NCI-H774 (cell line): ENCODE measurements around the gene SLMAP.

Source experiments
- DNase-seq: peaks from one replicate; lab custom pipeline; 2025; lab: John Stamatoyannopoulos, UW

SLMAP gene

GRCh38 chr3:57890874-57891273, 134.8 kb downstream of the SLMAP start:
- no peak for DNase-seq

GRCh38 chr3:57892423-57892822, 136.3 kb downstream of the SLMAP start:
- no peak for DNase-seq

GRCh38 chr3:57893156-57893555, 137.0 kb downstream of the SLMAP start:
- no peak for DNase-seq

GRCh38 chr3:57893668-57894067, 137.6 kb downstream of the SLMAP start:
- DNase-seq: no peak

- no peak for DNase-seq
These were observed 139.9 kb downstream of the SLMAP start for GRCh38 chr3:57896031-57896430.

- DNase-seq: no peak
These were observed 140.6 kb downstream of the SLMAP start for GRCh38 chr3:57896691-57897090.

- DNase-seq: no peak
These were observed 144.7 kb downstream of the SLMAP start for GRCh38 chr3:57900786-57901185.

- DNase-seq: no peak
These were observed 147.2 kb downstream of the SLMAP start for GRCh38 chr3:57903124-57903890.

GRCh38 chr3:57910990-57911389, 154.9 kb downstream of the SLMAP start:
- DNase-seq: no peak

- no peak for DNase-seq
These were observed 155.5 kb downstream of the SLMAP start for GRCh38 chr3:57911593-57911992.

GRCh38 chr3:57917601-57918000, 161.5 kb downstream of the SLMAP start:
- no peak for DNase-seq

GRCh38 chr3:57918123-57918837, 162.2 kb downstream of the SLMAP start:
- DNase-seq: no peak

- DNase-seq: no peak
These were observed 163.9 kb downstream of the SLMAP start for GRCh38 chr3:57919987-57920386.

- DNase-seq: no peak
These were observed 167.0 kb downstream of the SLMAP start for GRCh38 chr3:57923101-57923500.

GRCh38 chr3:57923752-57924151, 167.6 kb downstream of the SLMAP start:
- DNase-seq: no peak

- DNase-seq: no peak
These were observed 171.1 kb downstream of the SLMAP start for GRCh38 chr3:57927166-57927565.

- DNase-seq: no peak
These were observed 171.8 kb downstream of the SLMAP start for GRCh38 chr3:57927916-57928315.

GRCh38 chr3:57928511-57928910, 172.4 kb downstream of the SLMAP start:
- DNase-seq: no peak

GRCh38 chr3:57929988-57930387, 173.9 kb downstream of the SLMAP start:
- DNase-seq: no peak

GRCh38 chr3:57933602-57934001, 177.5 kb downstream of the SLMAP start:
- DNase-seq: no peak

GRCh38 chr3:57934373-57934772, 178.3 kb downstream of the SLMAP start:
- no peak for DNase-seq

- no peak for DNase-seq
These were observed 179.4 kb downstream of the SLMAP start for GRCh38 chr3:57935539-57935938.

GRCh38 chr3:57937092-57937491, 181.0 kb downstream of the SLMAP start:
- no peak for DNase-seq

- DNase-seq: no peak
These were observed 183.7 kb downstream of the SLMAP start for GRCh38 chr3:57939775-57940174.
